ENCODE data around the gene PRPF19.

GRCh38 chr11:60863550-60864521 is 42.5 kb downstream of the PRPF19 start:
- TF ChIP-seq CTCF (IDR thresholded peaks at IDR 0.05; ENCODE audit: borderline replicate concordance, extremely low read depth, low read length, poor library complexity, severe bottlenecking) = no peak
- TF ChIP-seq EZH2 (IDR thresholded peaks at IDR 0.05; ENCODE audit: borderline replicate concordance, low read depth, low read length, severe bottlenecking) = no peak

Measured in DND-41 (cell line).